HG03060 (cell line): ENCODE data around the gene SHQ1.

ENCODE experiments used
- ATAC-seq: cut with Tn5 transposase; IDR thresholded peaks from one replicate; pipeline ENCODE4 v1.9.1; 2021; ENCODE audit warnings: low read depth, moderate number of reproducible peaks; ENCODE audit not compliant: unreplicated experiment

Gene SHQ1

GRCh38 chr3:72847751-72848702, at the start of gene SHQ1:
TSS of gene SHQ1 (minus strand) at chr3:72848445. CDS start at chr3:72848340, 105 bp downstream.
- peak; percentile 72 for ATAC-seq

GRCh38 chr3:72897758-72898007, 49.4 kb upstream of the SHQ1 start:
- ATAC-seq: no peak

- no peak for ATAC-seq
Observed at GRCh38 chr3:72896996-72897757, 48.9 kb upstream of the SHQ1 start.

DNA sequence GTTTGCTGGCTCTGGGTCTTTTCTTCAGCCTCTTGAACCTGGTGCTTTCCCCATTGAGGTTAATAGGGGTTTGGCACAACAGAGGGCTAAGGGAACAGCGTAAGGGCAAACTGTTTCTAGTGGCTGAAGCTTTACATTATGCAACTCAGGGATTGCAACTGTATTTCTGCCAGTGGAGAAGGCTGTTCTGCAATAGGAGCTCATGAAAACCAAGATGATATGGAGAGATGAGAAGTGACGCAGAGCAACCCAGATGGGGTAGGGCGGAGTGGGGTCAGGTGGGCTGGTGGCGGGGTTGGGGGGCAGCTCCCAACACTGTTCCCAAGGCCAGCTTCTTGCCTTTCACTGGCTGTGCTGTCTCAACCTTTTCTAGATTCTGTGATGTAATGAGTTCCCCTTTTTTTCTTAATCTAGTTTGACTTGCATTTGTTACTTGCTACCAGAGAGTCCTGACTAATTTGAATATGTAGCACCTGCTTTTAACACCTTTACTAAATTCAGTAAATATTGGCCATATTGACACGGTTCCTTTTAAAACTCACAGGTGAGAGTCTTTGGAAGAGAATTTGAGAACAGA, 46.8 kb upstream of the SHQ1 start:
- no peak for ATAC-seq

GRCh38 chr3:72892870-72893269, 44.6 kb upstream of the SHQ1 start:
- ATAC-seq: no peak

- no peak for ATAC-seq
Observed at GRCh38 chr3:72892081-72892775, 44.0 kb upstream of the SHQ1 start.

DNA sequence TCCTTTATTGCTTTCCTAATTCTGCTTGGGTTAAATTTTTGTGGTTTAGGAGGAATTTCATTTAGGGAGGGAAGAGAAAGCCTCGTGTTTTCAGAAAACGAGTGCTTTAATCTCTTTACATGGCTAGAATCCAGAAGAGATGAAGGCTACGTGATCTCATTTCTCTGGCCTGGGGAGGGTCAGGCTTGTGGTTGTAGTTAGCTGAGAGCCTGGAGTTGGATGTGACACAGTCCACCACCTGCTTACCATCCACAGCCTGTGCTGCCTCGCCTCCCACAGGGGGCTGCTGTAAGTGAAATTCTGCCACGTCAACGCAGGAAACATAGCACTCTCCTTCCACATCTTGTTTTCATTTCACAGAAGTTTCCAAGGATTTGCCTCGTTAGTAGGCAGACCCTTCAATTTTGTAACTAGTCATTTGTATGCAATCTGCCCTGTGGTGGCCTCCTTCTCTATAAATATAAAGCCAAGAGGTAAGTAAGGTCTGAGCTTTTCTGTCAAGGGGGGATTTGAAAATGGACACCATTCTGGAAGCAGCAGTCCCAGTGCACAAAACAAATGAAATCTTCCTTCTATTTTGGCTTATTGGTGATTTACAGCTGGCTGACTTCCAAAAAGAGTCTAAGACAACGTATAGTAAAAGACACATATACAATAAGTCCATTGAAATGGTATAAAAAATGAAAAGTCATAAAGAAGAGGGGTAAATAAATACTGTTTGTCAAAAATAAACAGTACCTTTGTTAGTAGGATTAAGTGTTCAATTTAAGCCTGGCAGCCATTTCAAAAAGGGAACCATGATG, 43.0 kb upstream of the SHQ1 start:
- ATAC-seq: no peak

DNA sequence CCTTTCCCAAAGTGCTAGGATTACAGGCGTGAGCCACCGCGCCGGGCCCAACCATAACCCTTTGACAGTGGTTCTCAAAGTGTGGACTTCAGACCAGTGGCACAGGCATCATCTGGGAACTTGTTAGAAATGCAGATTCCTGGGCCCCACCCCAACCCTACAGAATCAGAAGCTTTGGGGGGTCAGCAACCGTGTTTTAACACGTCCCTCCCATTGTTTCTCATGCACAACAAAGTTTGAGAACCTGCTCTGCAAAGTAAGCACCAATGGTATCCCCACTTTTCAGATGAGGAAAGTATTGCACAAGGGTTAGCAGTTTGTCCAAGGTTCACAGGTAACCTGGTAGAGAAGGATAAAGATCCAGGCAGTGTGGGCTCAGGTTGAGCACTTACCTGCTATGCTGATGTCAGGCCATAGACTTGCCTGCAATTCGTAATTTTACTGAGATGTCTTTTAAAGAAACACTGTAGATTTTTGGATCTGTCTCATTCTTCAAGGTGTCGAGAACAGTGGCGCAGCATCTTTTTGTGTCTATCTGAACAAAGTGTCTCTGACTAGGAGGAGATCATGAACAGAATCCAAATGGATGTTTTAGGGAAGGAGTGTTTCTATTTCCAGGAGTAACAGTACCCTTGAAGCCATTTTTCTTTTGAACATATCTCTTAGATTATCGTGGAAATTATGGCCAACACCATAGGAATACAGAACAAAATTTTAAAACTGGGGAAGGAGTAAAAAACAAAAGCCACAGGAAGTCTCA, 42.1 kb upstream of the SHQ1 start:
- ATAC-seq: no peak

- ATAC-seq: no peak
Observed at GRCh38 chr3:72889310-72890165, 41.3 kb upstream of the SHQ1 start.

DNA sequence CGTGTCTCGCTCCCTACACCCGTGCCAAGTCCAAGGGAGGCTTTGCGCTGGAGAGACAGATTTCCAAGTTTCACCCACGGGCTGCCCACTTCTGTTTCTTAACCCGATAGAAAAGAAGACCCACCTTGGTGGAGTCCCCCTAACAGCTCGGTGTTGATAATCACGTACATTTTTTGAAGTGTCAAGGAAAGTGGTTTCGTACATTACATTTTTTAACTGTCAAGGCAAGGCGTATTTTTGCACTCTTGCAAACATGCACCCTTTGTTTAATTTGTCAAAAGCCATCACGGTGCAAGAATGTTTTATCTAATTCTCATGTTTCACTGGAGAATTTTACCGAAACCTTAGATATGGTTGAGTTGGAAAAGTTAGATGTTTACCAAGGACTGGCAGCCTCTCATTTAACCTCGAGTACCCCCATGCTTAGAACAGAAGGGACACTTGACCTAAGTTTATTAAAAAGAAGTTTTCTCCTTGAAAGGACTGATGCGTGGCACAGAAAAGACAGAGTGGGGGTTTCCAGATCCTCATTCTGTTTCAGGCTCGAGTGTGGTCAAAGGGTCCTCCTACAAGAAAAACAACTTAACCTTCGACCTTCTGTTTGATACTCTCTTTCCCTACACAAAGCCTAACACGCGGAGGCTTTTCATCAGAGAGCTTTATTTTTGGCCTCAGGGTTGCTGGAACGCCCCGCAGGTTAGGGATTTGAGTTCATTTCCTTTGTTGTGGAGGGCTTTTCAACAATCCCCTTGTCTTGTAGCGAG, 40.5 kb upstream of the SHQ1 start:
- no peak for ATAC-seq

DNA sequence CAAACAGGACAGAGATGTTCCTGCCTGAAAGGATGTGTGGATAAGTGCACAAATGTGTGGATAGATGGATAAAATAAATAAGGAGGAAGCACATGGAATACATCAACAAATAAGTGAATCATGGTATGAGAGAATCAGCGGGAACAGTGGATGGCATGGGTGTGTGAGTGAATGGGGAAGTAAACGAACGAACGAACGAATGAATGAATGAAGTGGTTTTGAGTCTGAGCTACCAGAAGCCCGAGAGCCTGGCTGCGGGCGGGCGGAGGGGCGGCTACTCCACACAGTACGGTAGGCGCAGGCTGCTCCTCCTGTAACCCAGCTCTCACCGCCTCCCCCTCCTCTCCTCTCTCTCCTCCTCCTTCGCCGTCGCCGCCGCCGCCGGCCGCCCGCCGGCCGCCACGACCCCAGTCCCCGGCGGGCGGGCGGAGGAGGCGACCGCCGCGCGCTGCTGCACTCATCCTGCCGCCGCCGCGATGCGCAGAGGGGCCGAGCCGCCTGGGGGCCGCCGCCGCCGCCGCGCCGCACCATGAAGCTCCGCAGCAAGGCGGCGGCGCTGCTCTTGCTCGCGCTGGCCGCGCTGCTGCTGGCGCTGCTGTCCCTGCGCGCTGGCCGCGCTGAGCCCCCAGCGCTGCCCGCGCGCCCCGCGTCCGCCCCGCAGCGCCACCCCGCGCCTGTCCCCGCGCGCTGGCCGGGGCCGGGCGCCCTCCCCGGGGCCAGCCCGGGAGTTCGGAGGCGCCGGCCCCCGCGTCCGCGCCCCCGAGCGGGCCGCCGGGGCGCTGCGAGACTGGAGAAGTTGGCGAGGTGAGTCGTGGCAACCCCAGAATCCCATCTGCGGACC, 39.7 kb upstream of the SHQ1 start, which contains the start of gene GXYLT2:
Gene GXYLT2 (plus strand): TSS at position 342 of the 841 bp plus-strand sequence. CDS start 188 bp downstream, at position 530.
- no peak for ATAC-seq

- ATAC-seq: no peak
Observed at GRCh38 chr3:72887343-72887704, 39.1 kb upstream of the SHQ1 start.

- ATAC-seq: no peak
Observed at GRCh38 chr3:72872183-72872582, 23.9 kb upstream of the SHQ1 start.

DNA sequence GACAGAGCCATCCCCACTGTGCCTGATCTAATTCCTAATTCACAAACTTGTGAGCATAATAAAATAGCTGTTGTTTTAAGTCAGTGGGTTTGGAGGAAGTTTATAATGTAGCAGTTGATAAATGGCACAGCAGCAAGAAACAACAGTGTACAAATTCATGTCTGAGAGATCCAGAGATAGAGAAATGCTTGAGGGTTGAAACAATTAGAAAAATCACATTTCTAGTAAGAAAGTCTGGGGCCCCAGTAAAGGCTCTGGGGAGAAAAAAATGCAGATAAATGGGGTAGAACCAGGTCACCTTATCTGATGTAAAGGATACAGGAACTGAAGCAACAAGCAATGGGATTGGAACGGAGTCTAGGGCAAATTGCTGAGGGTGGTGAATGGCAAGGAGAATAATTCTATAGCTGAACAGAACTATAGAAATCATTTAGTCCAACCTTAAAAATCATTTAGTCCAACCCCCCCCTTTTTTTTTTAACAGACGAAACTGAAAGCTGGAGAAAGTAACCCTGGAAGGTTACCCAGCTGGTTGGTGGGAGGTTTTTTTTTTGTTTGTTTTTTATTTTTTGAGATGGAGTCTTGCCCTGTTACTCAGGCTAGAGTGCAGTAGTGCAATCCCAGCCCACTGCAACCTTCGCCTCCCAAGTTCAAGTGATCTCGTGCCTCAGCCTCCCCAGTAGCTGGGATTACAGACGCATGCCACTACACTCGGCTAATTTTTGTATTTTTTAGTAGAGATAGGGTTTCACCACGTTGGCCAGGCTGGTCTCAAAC, 14.3 kb upstream of the SHQ1 start:
- no peak for ATAC-seq

GRCh38 chr3:72860846-72861245, 12.6 kb upstream of the SHQ1 start:
- ATAC-seq: no peak

- ATAC-seq: no peak
Observed at GRCh38 chr3:72860053-72860452, 11.8 kb upstream of the SHQ1 start.
